ENCODE data around the gene E2F6.
A peak's percentile ranks its signal among the peaks of the same experiment; 100 is the strongest.

The E2F6 gene

DNA sequence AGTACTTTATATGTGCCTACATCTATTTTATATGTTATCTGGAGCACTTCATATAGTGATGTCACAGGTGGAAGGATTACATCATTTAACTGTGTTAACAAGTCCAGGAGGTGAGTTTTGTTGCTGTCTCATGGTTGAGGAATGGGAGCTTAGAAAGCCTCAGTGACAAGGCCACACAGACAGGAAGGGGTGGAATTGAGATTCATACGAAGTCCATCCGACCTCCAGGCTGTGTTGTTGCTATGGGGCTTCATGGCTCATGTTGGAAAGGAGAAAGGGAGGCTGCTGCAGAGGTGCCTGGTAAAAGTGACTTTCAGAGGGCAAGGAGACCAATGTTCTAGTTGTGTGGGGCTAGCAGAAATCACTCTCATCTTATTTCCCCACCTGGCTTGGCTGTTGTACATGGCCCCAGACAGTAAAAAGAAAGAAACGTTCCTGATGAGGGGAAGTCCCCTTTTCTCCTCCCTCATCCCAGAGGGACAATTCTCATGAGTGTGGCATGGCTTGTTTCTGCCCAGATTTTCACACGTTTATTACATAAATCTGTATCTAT is 36.9 kb upstream of the E2F6 start:
- H3K4me3 ChIP-seq (ENCODE audit: control insufficient read depth, low read depth, low read length), result no peak overlapping the region
- DNase-seq (ENCODE audit: low read depth), result no peak
- TF ChIP-seq, protein P1, sequence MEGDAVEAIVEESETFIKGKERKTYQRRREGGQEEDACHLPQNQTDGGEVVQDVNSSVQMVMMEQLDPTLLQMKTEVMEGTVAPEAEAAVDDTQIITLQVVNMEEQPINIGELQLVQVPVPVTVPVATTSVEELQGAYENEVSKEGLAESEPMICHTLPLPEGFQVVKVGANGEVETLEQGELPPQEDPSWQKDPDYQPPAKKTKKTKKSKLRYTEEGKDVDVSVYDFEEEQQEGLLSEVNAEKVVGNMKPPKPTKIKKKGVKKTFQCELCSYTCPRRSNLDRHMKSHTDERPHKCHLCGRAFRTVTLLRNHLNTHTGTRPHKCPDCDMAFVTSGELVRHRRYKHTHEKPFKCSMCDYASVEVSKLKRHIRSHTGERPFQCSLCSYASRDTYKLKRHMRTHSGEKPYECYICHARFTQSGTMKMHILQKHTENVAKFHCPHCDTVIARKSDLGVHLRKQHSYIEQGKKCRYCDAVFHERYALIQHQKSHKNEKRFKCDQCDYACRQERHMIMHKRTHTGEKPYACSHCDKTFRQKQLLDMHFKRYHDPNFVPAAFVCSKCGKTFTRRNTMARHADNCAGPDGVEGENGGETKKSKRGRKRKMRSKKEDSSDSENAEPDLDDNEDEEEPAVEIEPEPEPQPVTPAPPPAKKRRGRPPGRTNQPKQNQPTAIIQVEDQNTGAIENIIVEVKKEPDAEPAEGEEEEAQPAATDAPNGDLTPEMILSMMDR (conservative IDR thresholded peaks at IDR 0.05; ENCODE audit: control insufficient read depth, insufficient read depth, low read depth, low read length), result no peak

DNA sequence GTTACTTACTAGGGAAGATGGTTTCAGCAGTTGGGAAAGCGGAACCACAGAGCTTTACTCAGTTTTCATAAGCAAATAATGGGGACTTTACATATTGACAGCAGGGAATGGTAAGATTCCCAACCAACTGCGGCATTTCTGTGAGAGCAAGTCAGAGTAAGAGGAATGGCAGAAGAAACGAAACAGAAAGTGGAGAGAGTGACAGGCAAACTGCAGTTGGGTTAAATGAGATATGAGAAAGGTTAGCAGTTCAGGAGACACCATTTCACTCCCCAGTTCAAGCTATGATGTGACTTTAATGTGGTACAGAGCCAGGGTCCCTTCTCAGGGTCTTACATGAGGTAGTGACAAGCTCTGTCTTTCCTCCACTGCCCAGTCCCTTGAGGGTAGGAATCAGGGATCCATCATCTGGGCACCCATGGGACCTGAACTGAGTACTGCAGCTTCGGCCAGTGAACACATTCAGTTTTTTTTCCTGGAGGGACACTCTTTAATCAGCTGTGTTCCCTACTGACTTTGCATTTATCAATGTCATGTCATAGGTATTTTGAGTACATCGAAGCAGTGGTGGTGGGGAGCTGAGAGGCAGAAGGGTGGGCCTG is 34.8 kb upstream of the E2F6 start:
- H3K4me3 ChIP-seq (ENCODE audit: control insufficient read depth, low read depth, low read length), result no peak overlapping the region
- TF ChIP-seq, protein P1 (conservative IDR thresholded peaks at IDR 0.05; ENCODE audit: control insufficient read depth, insufficient read depth, low read depth, low read length), result no peak
- no peak for DNase-seq (ENCODE audit: low read depth)

DNA sequence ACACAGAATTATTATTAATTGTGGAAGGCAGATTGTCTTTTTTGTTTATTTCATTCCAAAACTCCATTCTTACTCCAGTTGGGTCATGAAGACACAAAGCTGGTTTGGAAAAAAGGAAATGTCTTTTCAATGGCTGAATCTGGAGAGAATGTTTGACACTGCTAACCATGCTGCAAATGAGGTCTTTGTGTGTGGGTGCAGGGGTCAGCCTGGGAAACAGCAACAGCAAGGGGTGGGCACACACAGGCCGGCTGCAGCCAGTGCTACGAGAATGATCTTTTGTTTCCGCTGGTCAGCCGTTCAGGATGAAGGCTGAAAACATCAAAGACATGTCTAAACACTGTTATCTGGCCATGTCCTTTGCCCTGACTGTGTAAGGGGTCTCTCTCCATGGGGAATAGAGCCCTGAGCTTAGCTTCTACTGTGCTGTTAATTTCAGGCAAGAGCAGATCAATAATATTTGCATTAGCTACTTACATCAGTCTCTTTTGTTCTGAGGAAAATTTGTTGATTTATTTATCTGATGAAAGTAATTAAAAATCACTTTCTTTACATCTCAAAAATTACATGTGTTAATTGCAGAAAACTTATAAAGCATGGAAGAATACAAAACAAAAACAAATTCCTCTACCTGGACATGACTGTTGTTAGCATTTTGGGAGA is 33.3 kb upstream of the E2F6 start:
- no peak overlapping the region for H3K4me3 ChIP-seq (ENCODE audit: control insufficient read depth, low read depth, low read length)
- DNase-seq (ENCODE audit: low read depth), result no peak
- TF ChIP-seq, protein P1 (conservative IDR thresholded peaks at IDR 0.05; ENCODE audit: control insufficient read depth, insufficient read depth, low read depth, low read length), result no peak

DNA sequence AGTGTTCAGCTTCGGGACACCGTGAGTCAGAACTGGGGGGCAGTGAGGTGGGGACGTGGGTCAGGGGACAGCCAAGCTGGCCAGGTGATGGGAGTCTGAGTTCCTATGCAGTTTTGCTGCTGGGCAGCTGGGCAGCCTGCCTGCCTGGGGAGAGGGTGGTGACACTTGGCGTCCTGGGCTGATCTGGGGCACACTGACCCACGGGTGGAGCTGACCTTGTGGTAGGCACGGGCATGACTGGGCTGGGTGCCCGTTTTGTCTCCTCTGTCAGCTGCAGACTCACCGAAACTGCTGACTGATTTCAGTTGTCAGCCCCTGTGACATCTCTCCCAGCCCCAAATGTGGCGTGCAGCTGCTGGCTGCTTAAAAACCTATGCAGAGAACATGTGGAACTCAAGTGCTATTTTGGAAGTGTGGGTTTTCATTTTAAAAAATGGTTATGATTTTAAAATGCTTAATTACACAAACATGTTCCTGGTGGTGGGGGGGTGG is 32.6 kb upstream of the E2F6 start:
- peak; percentile 12 for DNase-seq (ENCODE audit: low read depth)
- no peak overlapping the region for H3K4me3 ChIP-seq (ENCODE audit: control insufficient read depth, low read depth, low read length)
- TF ChIP-seq, protein P1 (conservative IDR thresholded peaks at IDR 0.05; ENCODE audit: control insufficient read depth, insufficient read depth, low read depth, low read length), result no peak

DNA sequence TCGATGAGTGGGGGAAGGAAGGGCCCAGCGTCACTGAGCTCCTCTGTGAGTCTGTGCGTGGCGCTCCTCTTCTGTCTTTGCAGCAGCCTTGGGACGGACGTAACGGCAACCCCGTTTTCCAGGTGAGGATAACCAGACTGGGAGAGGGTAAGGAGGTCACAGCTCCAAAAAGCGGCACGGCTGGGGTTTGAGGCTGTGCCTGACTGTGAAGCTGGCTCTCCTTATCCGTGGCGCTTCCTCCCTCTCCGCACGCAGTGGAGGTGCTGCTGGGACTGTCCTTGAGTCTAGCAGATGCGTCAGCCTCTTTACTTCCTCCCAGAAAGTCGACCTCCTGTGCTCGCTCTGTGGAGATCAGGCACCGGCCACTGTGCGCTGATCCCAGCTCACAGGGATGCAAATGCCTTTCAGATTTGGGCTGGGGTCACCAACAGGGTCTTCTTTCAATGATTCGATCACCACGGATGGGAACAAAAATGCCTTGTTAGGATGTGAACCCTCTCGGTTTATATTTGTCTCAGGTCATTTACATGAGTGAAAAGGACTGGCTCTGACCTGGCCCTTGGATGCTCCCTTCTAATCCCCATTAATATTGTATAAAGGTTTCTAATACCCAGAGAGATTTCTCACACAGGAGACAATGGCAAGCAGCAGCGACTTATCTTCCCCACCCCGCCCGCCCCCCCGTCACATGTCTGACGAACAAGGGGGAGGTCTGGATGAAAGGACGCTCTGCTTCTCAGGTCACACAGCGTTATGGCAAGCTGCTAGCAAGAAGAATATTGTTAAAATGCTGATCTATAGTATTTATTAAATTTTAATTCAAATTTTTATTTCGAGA is 30.1 kb upstream of the E2F6 start:
- DNase-seq (ENCODE audit: low read depth), result no peak
- TF ChIP-seq, protein P1 (conservative IDR thresholded peaks at IDR 0.05; ENCODE audit: control insufficient read depth, insufficient read depth, low read depth, low read length), result no peak
- no peak overlapping the region for H3K4me3 ChIP-seq (ENCODE audit: control insufficient read depth, low read depth, low read length)

DNA sequence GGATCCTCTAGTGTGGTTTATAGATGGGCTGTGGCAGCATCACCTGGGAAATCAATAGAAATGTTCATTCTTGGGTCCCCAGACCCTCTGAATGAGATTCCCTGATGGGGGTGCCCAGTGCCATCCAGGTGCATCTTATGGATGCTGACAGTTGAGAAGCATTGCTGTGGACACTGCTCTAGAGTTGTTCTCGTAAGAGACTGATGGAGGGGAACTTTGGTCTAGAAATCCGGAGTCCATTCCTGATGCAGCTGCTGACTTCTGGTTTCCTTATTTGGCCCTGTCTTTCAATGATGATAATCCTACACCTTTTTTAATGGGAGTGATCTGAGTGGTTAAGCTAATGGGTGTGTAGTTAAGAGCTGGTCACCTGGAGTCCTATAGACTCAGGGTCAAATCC is 28.3 kb upstream of the E2F6 start:
- no peak overlapping the region for H3K4me3 ChIP-seq (ENCODE audit: control insufficient read depth, low read depth, low read length)
- DNase-seq (ENCODE audit: low read depth), result no peak
- TF ChIP-seq, protein P1 (conservative IDR thresholded peaks at IDR 0.05; ENCODE audit: control insufficient read depth, insufficient read depth, low read depth, low read length), result no peak

Measured in fibroblast of mammary gland (primary cell).